Thyroid gland (tissue), 4 donors: ENCODE data around the gene CCDC88A.

Source experiments
- POLR2A ChIP-seq, 2 donors: fragments of 450-650 bp; IDR thresholded peaks; one replicate each; pipeline ENCODE4 v1.6.1; 2017; ENCODE audit warnings: antibody characterized with exemption in 2 of 2, mild to moderate bottlenecking in 2 of 2, moderate library complexity in 1 of 2
- TF ChIP-seq, protein P1 (sequence below), 6 experiments: fragments of 200-600 bp in 3 of 6; fragments of 450-650 bp in 3 of 6; sonication (generic) in 3 of 6; IDR thresholded peaks; one replicate each; pipeline ENCODE4 v1.5.1; 2016 to 2019; ENCODE audit warnings: antibody characterized with exemption in 6 of 6, mild to moderate bottlenecking in 2 of 6, inconsistent platforms in 1 of 6, moderate library complexity in 1 of 6

DNA sequence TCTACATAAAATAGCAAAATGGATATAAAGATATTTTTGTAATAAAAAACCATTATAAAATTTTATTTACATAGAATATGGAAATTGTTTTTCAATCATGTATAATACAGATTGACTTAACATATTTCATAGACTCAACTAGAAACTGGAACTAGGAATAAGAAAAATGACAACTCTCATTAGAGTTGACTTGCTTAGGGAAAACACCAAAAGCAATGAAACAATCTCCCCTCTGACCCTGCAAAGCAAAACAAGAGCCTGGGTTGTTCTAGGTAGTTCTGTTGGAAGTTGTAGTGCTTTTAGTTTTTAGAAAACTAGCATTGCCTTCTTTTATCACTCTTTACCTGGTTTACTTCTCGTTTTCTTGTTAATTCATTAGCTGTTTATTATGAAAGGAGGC lies 118.4 kb downstream of the CCDC88A start:
- TF ChIP-seq POLR2A (IDR thresholded peaks at IDR 0.05) = no peak
- TF ChIP-seq, protein P1, sequence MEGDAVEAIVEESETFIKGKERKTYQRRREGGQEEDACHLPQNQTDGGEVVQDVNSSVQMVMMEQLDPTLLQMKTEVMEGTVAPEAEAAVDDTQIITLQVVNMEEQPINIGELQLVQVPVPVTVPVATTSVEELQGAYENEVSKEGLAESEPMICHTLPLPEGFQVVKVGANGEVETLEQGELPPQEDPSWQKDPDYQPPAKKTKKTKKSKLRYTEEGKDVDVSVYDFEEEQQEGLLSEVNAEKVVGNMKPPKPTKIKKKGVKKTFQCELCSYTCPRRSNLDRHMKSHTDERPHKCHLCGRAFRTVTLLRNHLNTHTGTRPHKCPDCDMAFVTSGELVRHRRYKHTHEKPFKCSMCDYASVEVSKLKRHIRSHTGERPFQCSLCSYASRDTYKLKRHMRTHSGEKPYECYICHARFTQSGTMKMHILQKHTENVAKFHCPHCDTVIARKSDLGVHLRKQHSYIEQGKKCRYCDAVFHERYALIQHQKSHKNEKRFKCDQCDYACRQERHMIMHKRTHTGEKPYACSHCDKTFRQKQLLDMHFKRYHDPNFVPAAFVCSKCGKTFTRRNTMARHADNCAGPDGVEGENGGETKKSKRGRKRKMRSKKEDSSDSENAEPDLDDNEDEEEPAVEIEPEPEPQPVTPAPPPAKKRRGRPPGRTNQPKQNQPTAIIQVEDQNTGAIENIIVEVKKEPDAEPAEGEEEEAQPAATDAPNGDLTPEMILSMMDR (IDR thresholded peaks at IDR 0.05) = no peak
